Measurements from ENCODE around the gene IVL. TPM values are rescaled to one million over a fixed set of nuclear protein-coding genes. Genes with fewer than 3 reads are reported as not detected.

The IVL gene
- total RNA-seq (2014; rRNA removed; shearing (Covaris generic)), result 0.26 and 0.33 TPM in 2 replicates
- 1.2 and 1.6 TPM in 2 replicates for polyA plus RNA-seq (2015; cell fraction: cytosol; rRNA removed)
- polyA plus RNA-seq (2015; cell fraction: nucleus; rRNA removed), result 1.5 and 2.6 TPM in 2 replicates

DNA sequence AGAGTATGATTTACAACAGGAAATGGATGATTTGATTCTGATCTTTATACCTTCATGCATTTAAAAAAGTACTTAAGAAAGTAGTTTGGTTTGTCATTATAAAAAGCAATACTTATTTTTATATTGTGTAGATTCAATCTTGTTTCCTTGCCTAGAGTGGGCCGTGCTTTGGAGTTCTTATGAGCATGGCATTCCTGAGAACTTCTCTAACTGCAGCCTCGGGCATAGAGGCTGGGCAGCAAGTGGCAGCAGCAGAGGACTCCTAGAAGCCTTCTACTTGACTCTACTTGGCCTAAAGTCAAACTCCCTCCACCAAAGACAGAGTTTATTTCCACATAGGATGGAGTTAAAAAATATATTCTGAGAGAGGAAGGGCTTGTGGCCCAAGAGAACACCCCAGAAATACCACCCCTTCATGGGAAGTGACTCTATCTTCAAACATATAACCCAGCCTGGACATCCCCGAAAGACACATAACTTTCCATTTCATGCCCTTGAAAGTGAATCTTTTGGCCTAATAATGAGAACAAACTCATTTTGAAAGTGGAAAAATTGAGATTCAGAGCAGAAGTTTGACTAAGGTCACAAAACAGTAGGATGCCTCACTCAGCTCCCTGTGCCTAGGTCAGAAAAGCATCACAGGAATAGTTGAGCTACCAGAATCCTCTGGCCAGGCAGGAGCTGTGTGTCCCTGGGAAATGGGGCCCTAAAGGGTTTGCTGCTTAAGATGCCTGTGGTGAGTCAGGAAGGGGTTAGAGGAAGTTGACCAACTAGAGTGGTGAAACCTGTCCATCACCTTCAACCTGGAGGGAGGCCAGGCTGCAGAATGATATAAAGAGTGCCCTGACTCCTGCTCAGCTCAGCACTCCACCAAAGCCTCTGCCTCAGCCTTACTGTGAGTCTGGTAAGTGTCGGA lies at the start of gene IVL:
TSS of gene IVL (plus strand) at position 861 of the 916 bp plus-strand sequence. CDS start 1,252 bp downstream, outside the sequence.
- peak; percentile 75 for DNase-seq (ENCODE audit: low read depth)

GRCh38 chr1:152859696-152860095 lies 48.6 kb upstream of the IVL start, which contains the start of gene LCE7A:
LCE7A (plus strand) TSS chr1:152859996; CDS start chr1:152860698, 702 bp downstream.
- DNase-seq (ENCODE audit: low read depth), result no peak

GRCh38 chr1:152860129-152860528 lies 48.2 kb upstream of the IVL start:
- no peak for DNase-seq (ENCODE audit: low read depth)

GRCh38 chr1:152861374-152861773 lies 47.0 kb upstream of the IVL start:
- no peak for DNase-seq (ENCODE audit: low read depth)

GRCh38 chr1:152864443-152864842 lies 43.9 kb upstream of the IVL start:
- no peak for DNase-seq (ENCODE audit: low read depth)

DNA sequence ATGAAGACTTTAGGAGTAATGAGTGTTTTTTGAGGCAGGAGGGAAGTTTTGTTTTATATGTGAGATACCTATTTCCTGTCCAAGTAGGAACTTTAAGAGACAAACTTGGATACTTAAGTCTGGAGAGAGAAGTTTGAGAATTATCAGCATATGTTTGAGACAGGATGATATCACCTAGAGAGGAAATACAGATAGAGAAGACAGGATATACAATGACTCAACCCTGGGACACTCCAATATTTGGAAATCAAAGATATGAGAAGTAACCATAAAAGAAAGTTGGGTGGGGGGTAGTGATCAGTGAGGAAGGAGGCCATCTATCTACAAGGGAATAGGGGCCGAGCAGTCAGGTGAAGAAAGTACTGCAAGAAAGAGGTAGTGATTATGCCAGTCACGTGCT lies 42.0 kb upstream of the IVL start:
- no peak for DNase-seq (ENCODE audit: low read depth)

GRCh38 chr1:152869808-152870419 lies 38.4 kb upstream of the IVL start:
- peak; percentile 69 for DNase-seq (ENCODE audit: low read depth)

GRCh38 chr1:152870831-152871730 lies 37.3 kb upstream of the IVL start:
- DNase-seq (ENCODE audit: low read depth), result peak; percentile 58

DNA sequence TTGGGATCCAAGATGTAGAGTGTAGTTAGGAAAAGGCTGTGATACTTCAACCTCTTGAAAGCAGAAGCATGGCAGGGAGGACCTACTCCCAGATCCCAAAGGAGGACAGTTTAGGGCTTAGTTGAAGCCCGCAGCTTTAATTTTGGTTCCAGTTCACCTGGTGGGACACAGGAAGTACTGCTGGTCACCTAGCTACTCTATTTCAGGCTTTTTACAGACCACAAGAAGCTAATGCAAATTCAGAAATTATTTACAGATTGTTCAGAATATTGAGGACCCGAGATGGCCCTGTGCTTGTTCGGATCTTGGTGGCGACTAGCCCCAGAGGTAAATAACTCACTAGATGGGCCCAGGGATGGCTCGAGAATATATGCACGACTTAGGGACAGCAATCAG lies 36.6 kb upstream of the IVL start:
- DNase-seq (ENCODE audit: low read depth), result no peak

DNA sequence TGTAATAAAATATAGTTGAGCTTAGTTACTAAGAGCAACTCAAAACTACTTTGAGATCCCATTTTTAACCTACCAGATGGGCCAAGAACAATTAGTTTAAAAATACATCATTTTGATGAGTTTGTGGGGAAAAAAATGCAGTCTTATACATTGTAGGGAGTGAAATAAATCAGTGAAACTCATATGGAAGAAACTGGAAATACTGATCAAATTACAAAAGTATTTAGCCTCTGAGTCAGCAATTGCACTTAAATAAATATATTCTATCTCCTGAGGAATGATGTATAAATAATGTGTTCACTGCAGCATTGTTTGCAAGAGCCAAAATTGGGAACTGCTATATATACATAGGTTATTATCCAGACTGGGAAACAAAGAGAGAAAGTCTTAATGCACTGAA lies 34.9 kb upstream of the IVL start:
- DNase-seq (ENCODE audit: low read depth), result no peak

GRCh38 chr1:152876827-152877226 lies 31.5 kb upstream of the IVL start:
- DNase-seq (ENCODE audit: low read depth), result no peak

GRCh38 chr1:152878042-152878441 lies 30.3 kb upstream of the IVL start, which contains the start of gene SMCP:
SMCP (plus strand) TSS chr1:152878322; CDS start chr1:152884423, 6,101 bp downstream.
- no peak for DNase-seq (ENCODE audit: low read depth)

DNA sequence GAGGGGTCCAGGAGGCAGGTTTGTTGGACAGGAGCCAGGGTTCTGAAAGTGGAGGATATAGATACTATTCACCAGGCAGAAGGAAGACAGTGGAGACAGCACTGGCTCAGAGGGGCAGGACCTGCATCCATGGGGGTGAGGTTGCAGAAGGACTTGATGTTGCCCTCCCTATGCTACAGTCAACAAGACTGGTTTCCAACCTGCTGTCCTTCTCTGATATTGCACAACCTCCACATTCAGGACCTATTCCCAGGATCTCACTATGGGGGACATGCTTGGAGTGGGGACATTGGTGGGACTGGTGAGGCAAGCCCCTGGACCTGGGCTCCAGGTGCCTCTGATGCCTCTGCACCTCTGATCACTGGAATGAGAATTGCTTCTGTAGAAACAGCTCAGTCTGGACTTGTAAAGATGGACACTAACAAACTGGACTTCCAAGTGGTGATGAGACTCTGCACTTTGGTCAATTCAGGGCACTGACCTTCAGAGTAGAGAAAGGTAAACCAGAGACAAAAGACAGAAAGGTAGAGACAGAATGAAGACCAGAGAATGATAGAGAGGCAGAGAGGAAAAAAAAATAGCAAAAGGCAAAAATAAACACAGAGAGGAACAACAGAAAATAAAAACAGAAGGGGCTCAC lies 28.7 kb upstream of the IVL start:
- DNase-seq (ENCODE audit: low read depth), result no peak

DNA sequence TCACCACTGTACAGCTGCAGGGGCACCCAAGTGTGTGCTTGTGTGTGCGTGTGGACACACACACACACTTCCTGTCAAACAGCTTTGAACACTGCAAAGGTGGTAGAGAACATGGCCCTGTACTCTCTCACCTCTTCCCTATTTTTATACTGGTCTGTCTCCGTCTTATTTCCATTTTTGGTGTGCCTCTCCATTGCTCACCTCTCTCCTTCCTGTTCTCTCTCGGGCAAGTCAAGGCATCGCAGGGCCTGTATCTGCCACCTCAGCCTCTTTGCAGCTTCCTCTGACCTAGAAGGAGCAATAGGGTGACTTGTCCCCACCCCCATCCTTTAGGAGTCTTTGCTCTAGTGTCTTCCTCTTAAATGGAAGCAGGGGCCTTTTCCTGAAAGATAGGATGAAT lies 28.0 kb upstream of the IVL start:
- no peak for DNase-seq (ENCODE audit: low read depth)

GRCh38 chr1:152880907-152881306 lies 27.4 kb upstream of the IVL start:
- DNase-seq (ENCODE audit: low read depth), result no peak

DNA sequence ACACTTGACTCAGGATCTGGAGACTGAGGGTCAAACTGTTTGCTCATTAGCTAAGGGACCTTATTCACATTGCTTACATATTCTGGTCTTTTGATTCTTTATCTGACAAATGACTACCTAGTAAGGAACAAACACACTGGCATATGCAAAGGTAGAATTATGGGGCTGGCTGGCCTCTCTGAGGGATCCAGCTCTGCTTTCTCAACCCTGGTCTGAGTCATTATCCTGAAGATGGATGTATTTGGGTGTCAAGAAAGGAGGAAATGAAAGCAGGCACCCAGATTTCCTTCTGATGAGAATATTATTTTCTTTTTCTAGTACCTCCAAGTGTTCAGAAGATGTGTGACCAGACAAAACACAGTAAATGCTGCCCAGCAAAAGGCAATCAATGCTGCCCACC lies 24.3 kb upstream of the IVL start:
- DNase-seq (ENCODE audit: low read depth), result no peak

DNA sequence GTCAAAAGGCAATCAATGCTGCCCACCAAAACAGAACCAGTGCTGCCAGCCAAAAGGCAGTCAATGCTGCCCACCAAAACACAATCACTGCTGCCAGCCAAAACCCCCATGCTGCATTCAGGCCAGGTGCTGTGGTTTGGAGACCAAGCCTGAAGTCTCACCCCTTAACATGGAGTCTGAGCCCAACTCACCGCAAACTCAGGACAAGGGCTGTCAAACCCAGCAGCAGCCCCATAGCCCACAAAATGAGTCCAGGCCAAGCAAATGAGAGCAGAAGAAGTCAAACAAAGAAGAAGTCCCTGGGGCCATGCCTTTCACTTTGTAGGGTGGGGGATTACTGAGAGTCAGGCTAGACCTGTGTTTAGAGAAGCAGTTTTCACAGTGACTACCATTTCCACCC lies 23.8 kb upstream of the IVL start:
- no peak for DNase-seq (ENCODE audit: low read depth)

DNA sequence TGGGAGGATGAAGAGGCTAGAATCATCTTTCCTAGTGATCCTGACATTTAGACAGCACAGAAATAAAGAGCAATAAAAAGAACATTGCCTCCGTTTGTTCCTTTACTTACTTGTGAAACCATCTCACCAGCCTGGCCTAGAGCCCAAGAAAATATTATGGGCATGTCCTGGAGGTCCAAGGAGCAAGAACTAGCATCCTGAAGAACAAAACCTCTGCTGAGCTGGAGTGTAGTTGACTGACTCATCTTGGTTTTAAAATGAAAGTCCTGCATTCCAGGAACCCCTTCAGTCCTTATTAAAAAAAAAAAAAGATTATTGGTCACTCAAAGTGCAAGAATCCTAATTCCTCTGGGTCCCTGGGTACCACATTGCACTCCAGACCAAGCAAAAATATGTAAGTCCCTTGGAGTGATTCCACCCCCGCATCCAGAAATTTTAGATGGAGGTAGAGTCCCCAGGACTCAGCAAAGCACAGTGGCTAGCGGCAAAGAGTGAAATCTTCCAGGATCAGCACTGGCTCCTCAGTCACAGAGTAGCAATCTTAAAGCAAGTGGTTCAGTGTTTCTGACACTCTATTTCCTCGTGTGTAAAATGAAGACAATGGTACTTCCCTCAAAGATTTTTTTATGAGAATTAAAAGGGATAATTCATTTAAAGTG lies 23.3 kb upstream of the IVL start:
- DNase-seq (ENCODE audit: low read depth), result peak; percentile 86

GRCh38 chr1:152886085-152886484 lies 22.3 kb upstream of the IVL start:
- DNase-seq (ENCODE audit: low read depth), result no peak

- DNase-seq (ENCODE audit: low read depth), result peak; percentile 26
These were observed 21.5 kb upstream of the IVL start for GRCh38 chr1:152886758-152887409.

All from HT1080 (cell line).